Measurements from ENCODE around the gene TLK2.

DNA sequence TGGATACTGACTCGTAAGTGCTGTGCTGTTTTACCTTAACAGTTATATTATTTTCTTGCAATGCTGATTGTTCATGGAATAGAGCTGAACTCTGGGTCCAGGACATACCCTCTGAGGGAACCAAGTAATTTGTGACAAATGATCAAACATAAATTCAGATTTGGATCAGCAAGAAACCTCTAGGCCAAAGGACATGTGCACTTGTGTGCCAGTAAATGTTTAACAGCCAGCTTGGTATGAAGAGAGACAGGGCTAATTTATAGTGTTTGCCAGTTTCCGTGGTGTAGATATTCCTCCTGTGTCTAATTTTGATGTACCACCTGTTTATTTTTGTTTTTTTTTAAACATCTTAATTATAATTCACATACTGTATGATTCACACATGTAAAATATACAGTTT is 118.0 kb downstream of the TLK2 start:
- TF ChIP-seq, protein P1, sequence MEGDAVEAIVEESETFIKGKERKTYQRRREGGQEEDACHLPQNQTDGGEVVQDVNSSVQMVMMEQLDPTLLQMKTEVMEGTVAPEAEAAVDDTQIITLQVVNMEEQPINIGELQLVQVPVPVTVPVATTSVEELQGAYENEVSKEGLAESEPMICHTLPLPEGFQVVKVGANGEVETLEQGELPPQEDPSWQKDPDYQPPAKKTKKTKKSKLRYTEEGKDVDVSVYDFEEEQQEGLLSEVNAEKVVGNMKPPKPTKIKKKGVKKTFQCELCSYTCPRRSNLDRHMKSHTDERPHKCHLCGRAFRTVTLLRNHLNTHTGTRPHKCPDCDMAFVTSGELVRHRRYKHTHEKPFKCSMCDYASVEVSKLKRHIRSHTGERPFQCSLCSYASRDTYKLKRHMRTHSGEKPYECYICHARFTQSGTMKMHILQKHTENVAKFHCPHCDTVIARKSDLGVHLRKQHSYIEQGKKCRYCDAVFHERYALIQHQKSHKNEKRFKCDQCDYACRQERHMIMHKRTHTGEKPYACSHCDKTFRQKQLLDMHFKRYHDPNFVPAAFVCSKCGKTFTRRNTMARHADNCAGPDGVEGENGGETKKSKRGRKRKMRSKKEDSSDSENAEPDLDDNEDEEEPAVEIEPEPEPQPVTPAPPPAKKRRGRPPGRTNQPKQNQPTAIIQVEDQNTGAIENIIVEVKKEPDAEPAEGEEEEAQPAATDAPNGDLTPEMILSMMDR (IDR thresholded peaks at IDR 0.05) = no peak
- no peak for TF ChIP-seq SIN3A (IDR thresholded peaks at IDR 0.05; ENCODE audit: borderline replicate concordance, insufficient read depth, low read depth, low read length)

All from Panc1 (cell line).